Uterus (tissue), 4 donors: ENCODE results near the gene EWSR1. TPM values are rescaled to one million over a fixed set of nuclear protein-coding genes. Genes with fewer than 3 reads are reported as not detected.

Experiments used
- DNase-seq, 2 donors: peaks; one replicate each; pipeline ENCODE4 v3.0.0-alpha.2; 2019 to 2020
- H3K27ac ChIP-seq, 2 donors: fragments of 200-600 bp; sonication (generic); 1 replicate in 1 of 2; 2 replicates in 1 of 2; pipeline ENCODE4 v1.5.1; 2016 to 2018
- H3K27me3 ChIP-seq, 2 donors: fragments of 200-600 bp; sonication (generic); one replicate each; pipeline ENCODE4 v1.5.1; 2018 to 2019; ENCODE audit warnings: control low read depth in 1 of 2
- H3K36me3 ChIP-seq, 2 donors: fragments of 200-600 bp; sonication (generic); one replicate each; pipeline ENCODE4 v1.5.1; 2019; ENCODE audit warnings: control low read depth in 1 of 2
- H3K4me1 ChIP-seq, 2 donors: fragments of 200-600 bp; sonication (generic); one replicate each; pipeline ENCODE4 v1.5.1; 2018 to 2019; ENCODE audit warnings: control low read depth in 1 of 2
- H3K4me3 ChIP-seq, 2 donors: fragments of 200-600 bp; sonication (generic); 1 replicate in 1 of 2; 2 replicates in 1 of 2; pipeline ENCODE4 v1.5.1; 2018 to 2019; ENCODE audit warnings: mild to moderate bottlenecking in 1 of 2
- H3K9me3 ChIP-seq, 2 donors: fragments of 200-600 bp; sonication (generic); one replicate each; pipeline ENCODE4 v1.5.1; 2019; ENCODE audit warnings: control low read depth in 1 of 2
- CTCF ChIP-seq, 4 experiments: fragments of 200-600 bp in 2 of 4; fragments of 450-650 bp in 2 of 4; sonication (generic) in 2 of 4; IDR thresholded peaks; one replicate each; pipeline ENCODE4 v1.5.1; 2016 to 2019; ENCODE audit warnings: antibody characterized with exemption in 4 of 4, mild to moderate bottlenecking in 2 of 4, moderate library complexity in 1 of 4
- POLR2A ChIP-seq, 2 donors: fragments of 450-650 bp; IDR thresholded peaks; one replicate each; pipeline ENCODE4 v1.6.1; 2016; ENCODE audit warnings: antibody characterized with exemption in 2 of 2, mild to moderate bottlenecking in 1 of 2, moderate library complexity in 1 of 2
- intact Hi-C: fragments of 100-400 bp; cut with DNase I; formaldehyde crosslinking; loops from one replicate; pipeline ENCODE4 v1.15.1; 2023; ENCODE audit warnings: low total_unique reads
- total RNA-seq, 4 donors: library from RNA; depleted of rRNA in 3 of 4; stranded (reverse); fragments of >200 nt in 3 of 4; gene quantifications; one replicate each; pipeline versions ENCODE4 v1.1.0 to v1.2.4, GENCODE V29; 2014 to 2023
- donor health status: DM: yes; HTN: yes; CAD: no.

Gene EWSR1
- total RNA-seq, 4 donors from 2014 or later, result 120 to 221 (median 137) TPM

- Histone ChIP-seq H3K9me3 (no peaks in the 10 kb centered on the region), H3K36me3 (no peaks in the 10 kb centered on the region), H3K4me1 (no peaks in the 10 kb centered on the region), H3K27me3 (no peaks in the 10 kb centered on the region), H3K27ac (no peak overlapping the region), H3K4me3 (no peak overlapping the region)
- intact Hi-C loops, result no loop called here
- no peak for DNase-seq
- TF ChIP-seq POLR2A (IDR thresholded peaks at IDR 0.05), result no peak
- no peak for TF ChIP-seq CTCF (IDR thresholded peaks at IDR 0.05)
Observed at GRCh38 chr22:29325785-29326315, 57.8 kb downstream of the EWSR1 start.

- Histone ChIP-seq H3K9me3 (no peaks in the 10 kb centered on the region), H3K4me3 (no peak overlapping the region), H3K27me3 (no peaks in the 10 kb centered on the region), H3K27ac (no peak overlapping the region), H3K36me3 (no peaks in the 10 kb centered on the region), H3K4me1 (no peaks in the 10 kb centered on the region)
- TF ChIP-seq CTCF (IDR thresholded peaks at IDR 0.05) (no peak), POLR2A (IDR thresholded peaks at IDR 0.05) (no peak)
- no peak for DNase-seq
- intact Hi-C loops, result no loop called here
Observed at GRCh38 chr22:29326481-29326880, 58.4 kb downstream of the EWSR1 start.

- intact Hi-C loops, result no loop called here
- H3K9me3 ChIP-seq, result no peaks in the 10 kb centered on the region
- no peaks in the 10 kb centered on the region for H3K36me3 ChIP-seq
- no peak overlapping the region for H3K4me3 ChIP-seq
- TF ChIP-seq CTCF (IDR thresholded peaks at IDR 0.05), result no peak
- no peak for TF ChIP-seq POLR2A (IDR thresholded peaks at IDR 0.05)
- no peak overlapping the region for H3K27ac ChIP-seq
- H3K4me1 ChIP-seq, result no peaks in the 10 kb centered on the region
- DNase-seq, result no peak
- no peaks in the 10 kb centered on the region for H3K27me3 ChIP-seq
Observed at GRCh38 chr22:29327089-29327764, 59.2 kb downstream of the EWSR1 start.

GRCh38 chr22:29328055-29328454 lies 60.0 kb downstream of the EWSR1 start:
- Histone ChIP-seq H3K9me3 (no peaks in the 10 kb centered on the region), H3K36me3 (no peaks in the 10 kb centered on the region), H3K27ac (no peak overlapping the region), H3K27me3 (no peaks in the 10 kb centered on the region), H3K4me1 (no peaks in the 10 kb centered on the region), H3K4me3 (no peak overlapping the region)
- TF ChIP-seq POLR2A (IDR thresholded peaks at IDR 0.05) (no peak), CTCF (IDR thresholded peaks at IDR 0.05) (no peak)
- no peak for DNase-seq
- intact Hi-C loops, result no loop called here

- H3K4me1 ChIP-seq, result no peaks in the 10 kb centered on the region
- H3K36me3 ChIP-seq, result no peaks in the 10 kb centered on the region
- H3K27ac ChIP-seq, result no peak overlapping the region
- H3K4me3 ChIP-seq, result no peak overlapping the region
- H3K9me3 ChIP-seq, result no peaks in the 10 kb centered on the region
- no peaks in the 10 kb centered on the region for H3K27me3 ChIP-seq
- intact Hi-C loops, result no loop called here
- TF ChIP-seq CTCF (IDR thresholded peaks at IDR 0.05) (no peak), POLR2A (IDR thresholded peaks at IDR 0.05) (no peak)
- DNase-seq, result no peak
Observed at GRCh38 chr22:29328566-29329500, 60.8 kb downstream of the EWSR1 start.
